22Rv1 (cell line): ENCODE data around the gene ZNF717.

ENCODE experiments used
- H3K27ac ChIP-seq: fragments of 450-650 bp; 2 replicates; pipeline ENCODE4 v1.5.1; 2017
- ZFX ChIP-seq: fragments of 450-650 bp; IDR thresholded peaks from 2 replicates; pipeline ENCODE4 v1.6.1; 2017; ENCODE audit warnings: antibody characterized with exemption, borderline replicate concordance
- TF ChIP-seq, protein P1 (sequence below): fragments of 450-650 bp; IDR thresholded peaks from 2 replicates; pipeline ENCODE4 v1.5.1; 2017; ENCODE audit warnings: mild to moderate bottlenecking

Gene ZNF717

DNA sequence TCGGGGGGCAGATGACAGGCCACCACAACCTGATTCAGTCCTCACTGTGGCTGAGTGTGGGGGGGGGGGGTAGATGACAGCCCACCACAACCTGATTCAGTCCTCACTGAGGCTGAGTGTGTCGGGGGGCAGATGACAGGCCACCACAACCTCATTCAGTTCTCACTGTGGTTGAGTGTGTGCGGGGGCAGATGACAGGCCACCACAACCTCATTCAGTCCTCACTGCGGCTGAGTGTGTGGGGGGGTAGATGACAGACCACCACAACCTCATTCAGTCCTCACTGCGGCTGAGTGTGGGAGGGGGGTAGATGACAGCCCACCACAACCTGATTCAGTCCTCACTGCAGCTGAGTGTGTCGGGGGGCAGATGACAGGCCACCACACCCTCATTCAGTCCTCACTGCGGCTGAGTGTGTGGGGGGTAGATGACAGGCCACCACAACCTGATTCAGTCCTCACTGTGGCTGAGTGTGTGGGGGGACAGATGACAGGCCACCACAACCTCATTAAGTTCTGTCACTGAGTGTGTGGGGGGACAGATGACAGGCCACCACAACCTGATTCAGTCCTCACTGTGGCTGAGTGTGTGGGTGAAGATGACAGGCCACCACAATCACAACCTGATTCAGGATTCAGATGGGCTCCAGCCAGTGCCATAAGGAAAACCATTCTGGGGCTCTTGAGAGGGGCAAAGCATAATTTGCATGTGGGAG is 16.9 kb downstream of the ZNF717 start:
- no peak for TF ChIP-seq ZFX
- TF ChIP-seq, protein P1, sequence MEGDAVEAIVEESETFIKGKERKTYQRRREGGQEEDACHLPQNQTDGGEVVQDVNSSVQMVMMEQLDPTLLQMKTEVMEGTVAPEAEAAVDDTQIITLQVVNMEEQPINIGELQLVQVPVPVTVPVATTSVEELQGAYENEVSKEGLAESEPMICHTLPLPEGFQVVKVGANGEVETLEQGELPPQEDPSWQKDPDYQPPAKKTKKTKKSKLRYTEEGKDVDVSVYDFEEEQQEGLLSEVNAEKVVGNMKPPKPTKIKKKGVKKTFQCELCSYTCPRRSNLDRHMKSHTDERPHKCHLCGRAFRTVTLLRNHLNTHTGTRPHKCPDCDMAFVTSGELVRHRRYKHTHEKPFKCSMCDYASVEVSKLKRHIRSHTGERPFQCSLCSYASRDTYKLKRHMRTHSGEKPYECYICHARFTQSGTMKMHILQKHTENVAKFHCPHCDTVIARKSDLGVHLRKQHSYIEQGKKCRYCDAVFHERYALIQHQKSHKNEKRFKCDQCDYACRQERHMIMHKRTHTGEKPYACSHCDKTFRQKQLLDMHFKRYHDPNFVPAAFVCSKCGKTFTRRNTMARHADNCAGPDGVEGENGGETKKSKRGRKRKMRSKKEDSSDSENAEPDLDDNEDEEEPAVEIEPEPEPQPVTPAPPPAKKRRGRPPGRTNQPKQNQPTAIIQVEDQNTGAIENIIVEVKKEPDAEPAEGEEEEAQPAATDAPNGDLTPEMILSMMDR: no peak

DNA sequence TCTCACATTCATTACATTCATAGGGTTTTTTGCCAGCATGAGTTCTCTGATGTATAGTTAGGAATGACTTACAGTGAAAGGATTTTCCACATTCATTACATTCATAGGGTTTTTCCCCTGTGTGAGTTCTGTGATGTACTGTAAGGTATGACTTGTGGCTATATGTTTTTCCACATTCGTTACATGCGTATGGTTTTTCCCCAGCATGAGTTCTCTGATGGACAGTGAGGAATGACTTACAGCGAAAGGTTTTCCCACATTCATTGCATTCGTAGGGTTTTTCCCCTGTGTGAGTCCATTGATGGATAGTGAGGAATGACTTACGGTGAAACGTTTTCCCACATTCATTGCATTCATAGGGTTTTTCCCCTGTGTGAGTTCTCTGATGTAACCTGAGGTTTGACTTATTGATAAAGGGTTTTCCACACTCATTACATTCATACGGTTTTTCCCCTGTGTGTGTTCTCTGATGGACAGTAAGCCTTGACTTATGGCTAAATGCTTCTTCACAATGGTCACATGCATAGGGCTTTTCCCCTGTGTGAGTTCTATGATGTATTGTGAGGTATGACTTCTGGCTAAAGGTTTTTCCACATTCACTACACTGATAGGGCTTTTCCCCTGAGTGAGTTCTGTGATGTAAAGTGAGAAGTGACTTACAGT is 47.4 kb downstream of the ZNF717 start:
- no peak for TF ChIP-seq ZFX
- TF ChIP-seq, protein P1: no peak

More for the DNA sequence above, 16.9 kb downstream of the ZNF717 start:
- no peak overlapping the region for H3K27ac ChIP-seq

DNA sequence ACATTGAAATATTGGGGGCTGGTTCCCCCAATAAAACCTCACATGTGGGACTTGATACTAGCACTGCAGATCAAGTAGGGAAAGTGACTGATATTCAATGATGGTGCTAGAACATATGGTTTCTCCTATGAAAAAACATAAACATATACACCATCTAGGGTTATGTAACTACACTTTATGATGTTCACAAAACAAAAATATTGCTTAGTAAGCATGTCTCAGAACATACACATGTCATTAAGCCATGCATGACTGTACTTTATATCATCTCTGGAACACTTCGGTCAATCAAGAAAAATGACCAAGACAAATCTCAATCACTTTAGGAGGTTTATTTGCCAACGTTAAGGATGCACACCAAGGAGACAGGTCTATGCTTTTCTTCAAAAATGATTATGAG is 57.4 kb downstream of the ZNF717 start:
- TF ChIP-seq, protein P1: no peak
- no peak for TF ChIP-seq ZFX
- no peak overlapping the region for H3K27ac ChIP-seq

More for the DNA sequence above, 47.4 kb downstream of the ZNF717 start:
- H3K27ac ChIP-seq: no peak overlapping the region

DNA sequence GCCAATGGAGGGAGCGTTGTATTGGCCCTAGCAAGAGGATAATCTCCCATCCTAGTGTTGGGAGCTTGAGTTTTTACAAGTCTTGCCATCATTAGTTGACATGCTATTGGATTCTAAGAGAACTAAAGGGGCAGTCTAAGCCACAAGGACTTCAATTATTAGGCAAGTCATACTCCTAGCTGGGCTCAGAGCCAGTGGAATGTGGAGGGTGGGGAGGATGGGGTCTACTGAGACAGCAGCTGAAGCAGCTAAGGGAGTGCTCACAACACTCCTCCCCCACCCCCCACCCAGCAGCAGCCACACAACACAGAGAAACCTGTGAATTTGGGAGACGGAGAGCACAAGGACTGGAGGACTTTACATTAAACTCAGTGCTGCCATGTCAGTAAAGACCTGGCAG is 93.3 kb downstream of the ZNF717 start:
- TF ChIP-seq, protein P1: no peak
- TF ChIP-seq ZFX: no peak
- no peak overlapping the region for H3K27ac ChIP-seq

DNA sequence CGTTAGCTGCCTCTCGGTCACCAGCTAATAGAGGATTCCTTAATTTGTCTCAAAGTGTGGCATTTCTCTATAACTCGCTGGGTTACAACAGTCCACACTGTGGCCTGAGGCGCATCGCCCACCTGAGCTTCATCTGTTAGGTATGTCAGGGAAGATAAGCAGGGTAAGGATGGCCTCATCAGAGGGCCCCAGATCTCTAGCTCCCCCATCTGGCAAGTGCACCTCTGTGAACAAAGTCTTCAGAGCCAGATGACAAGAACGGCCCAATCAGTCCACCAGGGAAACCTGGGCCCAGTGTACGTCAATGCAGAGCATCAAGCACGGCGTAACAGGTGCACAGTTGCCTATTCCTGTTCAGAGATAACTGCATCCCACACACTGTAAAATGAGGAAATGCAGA is 98.0 kb downstream of the ZNF717 start:
- TF ChIP-seq, protein P1: no peak
- TF ChIP-seq ZFX: no peak
- H3K27ac ChIP-seq: no peak overlapping the region
